Loucy (cell line): ENCODE data around the gene SPOP.

Source experiments
- H2AFZ ChIP-seq: fragments of 200-600 bp; sonication (generic); 2 replicates; pipeline ENCODE4 v1.6.0; 2016; ENCODE audit warnings: antibody characterized with exemption, mild to moderate bottlenecking, low read length, moderate library complexity
- H3F3A ChIP-seq: fragments of 200-600 bp; 2 replicates; pipeline ENCODE4 v1.6.0; 2016; ENCODE audit warnings: antibody characterized with exemption, low read depth, mild to moderate bottlenecking
- H3K27me3 ChIP-seq: fragments of 200-600 bp; sonication (generic); 2 replicates; pipeline ENCODE4 v1.6.1; 2014; ENCODE audit warnings: low read length, mild to moderate bottlenecking; ENCODE audit not compliant: insufficient read depth, poor library complexity, severe bottlenecking
- H3K36me3 ChIP-seq: fragments of 200-600 bp; sonication (generic); 2 replicates; pipeline ENCODE4 v1.6.1; 2016; ENCODE audit warnings: low read length; ENCODE audit not compliant: insufficient read depth
- H3K4me1 ChIP-seq: fragments of 200-600 bp; sonication (generic); 2 replicates; pipeline ENCODE4 v1.5.1; 2014; ENCODE audit warnings: low read length, mild to moderate bottlenecking; ENCODE audit not compliant: insufficient read depth, poor library complexity, severe bottlenecking
- H3K4me2 ChIP-seq: fragments of 200-600 bp; sonication (generic); 2 replicates; pipeline ENCODE4 v1.6.0; 2014; ENCODE audit warnings: antibody characterized with exemption, low read length, low read depth, mild to moderate bottlenecking; ENCODE audit not compliant: poor library complexity, severe bottlenecking
- H3K4me3 ChIP-seq: fragments of 200-600 bp; sonication (generic); 2 replicates; pipeline ENCODE4 v1.5.1; 2014; ENCODE audit warnings: low read length, mild to moderate bottlenecking, mixed read lengths; ENCODE audit not compliant: poor library complexity, severe bottlenecking
- H3K79me2 ChIP-seq: fragments of 200-600 bp; sonication (generic); 2 replicates; pipeline ENCODE4 v1.6.1; 2014; ENCODE audit warnings: low read length; ENCODE audit not compliant: insufficient read depth
- H3K9ac ChIP-seq: fragments of 200-600 bp; sonication (generic); 2 replicates; pipeline ENCODE4 v1.6.0; 2014; ENCODE audit warnings: mild to moderate bottlenecking, low read depth, low read length, moderate library complexity; ENCODE audit not compliant: poor library complexity, severe bottlenecking
- H3K9me2 ChIP-seq: fragments of 200-600 bp; sonication (generic); replicated peaks from 2 replicates; pipeline ENCODE4 v1.6.1; 2016; ENCODE audit warnings: low read depth, low read length, mixed read lengths
- H3K9me3 ChIP-seq: fragments of 200-600 bp; sonication (generic); 2 replicates; pipeline ENCODE4 v1.6.1; 2014; ENCODE audit warnings: mild to moderate bottlenecking, antibody characterized with exemption, low read length, low read depth; ENCODE audit not compliant: insufficient read depth
- H4K20me1 ChIP-seq: fragments of 200-600 bp; sonication (generic); 2 replicates; pipeline ENCODE4 v1.6.0; 2014; ENCODE audit warnings: antibody characterized with exemption, low read length, mild to moderate bottlenecking; ENCODE audit not compliant: insufficient read depth, poor library complexity, severe bottlenecking
- EZH2phosphoT487 ChIP-seq: fragments of 200-600 bp; IDR thresholded peaks from 2 replicates; pipeline ENCODE4 v1.6.1; 2018; ENCODE audit warnings: antibody characterized with exemption, mild to moderate bottlenecking, moderate library complexity, borderline replicate concordance
- TF ChIP-seq, protein P1 (sequence below): fragments of 200-600 bp; sonication (generic); conservative IDR thresholded peaks from 2 replicates; pipeline ENCODE4 v1.5.1; 2014; ENCODE audit warnings: mild to moderate bottlenecking, antibody characterized with exemption, low read length

The SPOP gene

DNA sequence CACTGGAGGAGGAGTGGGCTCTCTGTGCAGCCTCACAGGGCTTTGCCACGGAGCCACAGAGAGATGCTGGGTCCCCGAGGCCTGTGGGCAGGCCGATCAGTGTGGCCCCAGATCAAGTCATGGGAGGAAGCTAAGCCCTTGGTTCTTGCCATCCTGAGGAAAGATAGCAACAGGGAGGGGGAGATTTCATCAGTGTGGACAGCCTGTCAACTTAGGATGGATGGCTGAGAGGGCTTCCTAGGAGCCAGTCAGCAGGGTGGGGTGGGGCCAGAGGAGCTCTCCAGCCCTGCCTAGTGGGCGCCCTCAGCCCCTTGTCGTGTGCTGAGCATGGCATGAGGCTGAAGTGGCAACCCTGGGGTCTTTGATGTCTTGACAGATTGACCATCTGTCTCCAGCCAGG is 98.4 kb downstream of the SPOP start:
- Histone ChIP-seq H3K27me3 (no peaks in the 10 kb centered on the region), H3K4me2 (no peak overlapping the region), H3K9ac (no peak overlapping the region), H3K36me3 (no peaks in the 10 kb centered on the region), H3K9me3 (no peaks in the 10 kb centered on the region), H3K4me3 (no peak overlapping the region), H3F3A (no peaks in the 10 kb centered on the region), H3K4me1 (no peaks in the 10 kb centered on the region), H3K9me2 (no peaks in the 10 kb centered on the region), H4K20me1 (no peaks in the 10 kb centered on the region), H3K79me2 (no peaks in the 10 kb centered on the region), H2AFZ (no peak overlapping the region)
- TF ChIP-seq, protein P1, sequence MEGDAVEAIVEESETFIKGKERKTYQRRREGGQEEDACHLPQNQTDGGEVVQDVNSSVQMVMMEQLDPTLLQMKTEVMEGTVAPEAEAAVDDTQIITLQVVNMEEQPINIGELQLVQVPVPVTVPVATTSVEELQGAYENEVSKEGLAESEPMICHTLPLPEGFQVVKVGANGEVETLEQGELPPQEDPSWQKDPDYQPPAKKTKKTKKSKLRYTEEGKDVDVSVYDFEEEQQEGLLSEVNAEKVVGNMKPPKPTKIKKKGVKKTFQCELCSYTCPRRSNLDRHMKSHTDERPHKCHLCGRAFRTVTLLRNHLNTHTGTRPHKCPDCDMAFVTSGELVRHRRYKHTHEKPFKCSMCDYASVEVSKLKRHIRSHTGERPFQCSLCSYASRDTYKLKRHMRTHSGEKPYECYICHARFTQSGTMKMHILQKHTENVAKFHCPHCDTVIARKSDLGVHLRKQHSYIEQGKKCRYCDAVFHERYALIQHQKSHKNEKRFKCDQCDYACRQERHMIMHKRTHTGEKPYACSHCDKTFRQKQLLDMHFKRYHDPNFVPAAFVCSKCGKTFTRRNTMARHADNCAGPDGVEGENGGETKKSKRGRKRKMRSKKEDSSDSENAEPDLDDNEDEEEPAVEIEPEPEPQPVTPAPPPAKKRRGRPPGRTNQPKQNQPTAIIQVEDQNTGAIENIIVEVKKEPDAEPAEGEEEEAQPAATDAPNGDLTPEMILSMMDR: no peak
- TF ChIP-seq EZH2phosphoT487: no peak

DNA sequence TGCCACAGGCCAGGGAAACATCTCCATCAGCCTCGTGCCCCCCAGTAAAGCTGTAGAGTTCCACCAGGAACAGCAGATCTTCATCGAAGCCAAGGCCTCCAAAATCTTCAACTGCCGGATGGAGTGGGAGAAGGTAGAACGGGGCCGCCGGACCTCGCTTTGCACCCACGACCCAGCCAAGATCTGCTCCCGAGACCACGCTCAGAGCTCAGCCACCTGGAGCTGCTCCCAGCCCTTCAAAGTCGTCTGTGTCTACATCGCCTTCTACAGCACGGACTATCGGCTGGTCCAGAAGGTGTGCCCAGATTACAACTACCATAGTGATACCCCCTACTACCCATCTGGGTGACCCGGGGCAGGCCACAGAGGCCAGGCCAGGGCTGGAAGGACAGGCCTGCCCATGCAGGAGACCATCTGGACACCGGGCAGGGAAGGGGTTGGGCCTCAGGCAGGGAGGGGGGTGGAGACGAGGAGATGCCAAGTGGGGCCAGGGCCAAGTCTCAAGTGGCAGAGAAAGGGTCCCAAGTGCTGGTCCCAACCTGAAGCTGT is 98.9 kb downstream of the SPOP start:
- Histone ChIP-seq H3K9me3 (no peaks in the 10 kb centered on the region), H3K79me2 (no peaks in the 10 kb centered on the region), H3K4me2 (no peak overlapping the region), H4K20me1 (no peaks in the 10 kb centered on the region), H3K9ac (no peak overlapping the region), H3K4me3 (no peak overlapping the region), H2AFZ (no peak overlapping the region), H3K4me1 (no peaks in the 10 kb centered on the region), H3K9me2 (no peaks in the 10 kb centered on the region), H3F3A (no peaks in the 10 kb centered on the region), H3K27me3 (no peaks in the 10 kb centered on the region), H3K36me3 (no peaks in the 10 kb centered on the region)
- no peak for TF ChIP-seq EZH2phosphoT487
- TF ChIP-seq, protein P1: no peak

DNA sequence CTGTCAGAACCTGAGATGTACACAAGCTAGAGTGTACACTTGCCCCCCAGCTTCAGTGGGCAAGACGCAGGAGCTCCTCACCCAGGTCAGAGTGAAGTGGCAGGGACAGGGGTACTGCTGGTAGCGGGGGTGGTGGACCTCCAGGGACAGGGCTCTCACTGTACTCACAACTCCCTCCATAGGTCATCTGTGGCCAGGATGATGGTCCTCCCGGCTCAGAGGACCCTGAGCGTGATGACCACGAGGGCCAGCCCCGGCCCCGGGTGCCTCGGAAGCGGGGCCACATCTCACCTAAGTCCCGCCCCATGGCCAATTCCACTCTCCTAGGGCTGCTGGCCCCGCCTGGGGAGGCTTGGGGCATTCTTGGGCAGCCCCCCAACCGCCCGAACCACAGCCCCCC is 99.5 kb downstream of the SPOP start:
- no peak overlapping the region for H2AFZ ChIP-seq
- no peak overlapping the region for H3K9ac ChIP-seq
- no peaks in the 10 kb centered on the region for H3K9me2 ChIP-seq
- no peak overlapping the region for H3K4me2 ChIP-seq
- no peaks in the 10 kb centered on the region for H4K20me1 ChIP-seq
- H3K9me3 ChIP-seq: no peaks in the 10 kb centered on the region
- H3K36me3 ChIP-seq: no peaks in the 10 kb centered on the region
- H3K4me1 ChIP-seq: no peaks in the 10 kb centered on the region
- H3K4me3 ChIP-seq: no peak overlapping the region
- H3K79me2 ChIP-seq: no peaks in the 10 kb centered on the region
- H3F3A ChIP-seq: no peaks in the 10 kb centered on the region
- no peak for TF ChIP-seq EZH2phosphoT487
- TF ChIP-seq, protein P1: no peak
- H3K27me3 ChIP-seq: no peaks in the 10 kb centered on the region
